VCaP (cell line): ENCODE results near the gene KRT6C.

ENCODE experiments used
- H3K27ac ChIP-seq: fragments of 450-650 bp; 2 replicates; pipeline ENCODE4 v1.5.1; 2017
- TF ChIP-seq, protein P1 (sequence below): fragments of 450-650 bp; conservative IDR thresholded peaks from 2 replicates; pipeline ENCODE4 v1.5.1; 2017; ENCODE audit warnings: mild to moderate bottlenecking, moderate library complexity

KRT6C gene

DNA sequence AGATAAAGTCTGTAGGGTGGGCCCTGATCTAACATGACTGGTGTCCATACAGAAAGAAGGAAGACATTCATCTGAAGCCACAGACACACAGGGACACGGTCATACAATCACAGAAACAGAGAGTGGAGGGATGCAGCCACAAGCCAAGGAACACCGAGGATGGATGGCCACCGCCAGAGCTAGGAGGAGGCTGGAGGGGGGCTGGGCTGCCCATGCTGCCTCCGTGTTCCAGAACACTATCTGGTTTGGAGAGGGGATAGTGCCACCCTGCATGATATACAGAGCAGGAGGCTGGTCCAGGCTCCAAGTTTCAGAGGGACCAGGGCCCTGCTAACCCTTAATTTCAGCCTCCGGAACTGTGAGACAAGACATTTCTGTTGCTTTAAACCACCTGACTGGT is 48.1 kb downstream of the KRT6C start:
- TF ChIP-seq, protein P1, sequence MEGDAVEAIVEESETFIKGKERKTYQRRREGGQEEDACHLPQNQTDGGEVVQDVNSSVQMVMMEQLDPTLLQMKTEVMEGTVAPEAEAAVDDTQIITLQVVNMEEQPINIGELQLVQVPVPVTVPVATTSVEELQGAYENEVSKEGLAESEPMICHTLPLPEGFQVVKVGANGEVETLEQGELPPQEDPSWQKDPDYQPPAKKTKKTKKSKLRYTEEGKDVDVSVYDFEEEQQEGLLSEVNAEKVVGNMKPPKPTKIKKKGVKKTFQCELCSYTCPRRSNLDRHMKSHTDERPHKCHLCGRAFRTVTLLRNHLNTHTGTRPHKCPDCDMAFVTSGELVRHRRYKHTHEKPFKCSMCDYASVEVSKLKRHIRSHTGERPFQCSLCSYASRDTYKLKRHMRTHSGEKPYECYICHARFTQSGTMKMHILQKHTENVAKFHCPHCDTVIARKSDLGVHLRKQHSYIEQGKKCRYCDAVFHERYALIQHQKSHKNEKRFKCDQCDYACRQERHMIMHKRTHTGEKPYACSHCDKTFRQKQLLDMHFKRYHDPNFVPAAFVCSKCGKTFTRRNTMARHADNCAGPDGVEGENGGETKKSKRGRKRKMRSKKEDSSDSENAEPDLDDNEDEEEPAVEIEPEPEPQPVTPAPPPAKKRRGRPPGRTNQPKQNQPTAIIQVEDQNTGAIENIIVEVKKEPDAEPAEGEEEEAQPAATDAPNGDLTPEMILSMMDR: no peak
- no peak overlapping the region for H3K27ac ChIP-seq

DNA sequence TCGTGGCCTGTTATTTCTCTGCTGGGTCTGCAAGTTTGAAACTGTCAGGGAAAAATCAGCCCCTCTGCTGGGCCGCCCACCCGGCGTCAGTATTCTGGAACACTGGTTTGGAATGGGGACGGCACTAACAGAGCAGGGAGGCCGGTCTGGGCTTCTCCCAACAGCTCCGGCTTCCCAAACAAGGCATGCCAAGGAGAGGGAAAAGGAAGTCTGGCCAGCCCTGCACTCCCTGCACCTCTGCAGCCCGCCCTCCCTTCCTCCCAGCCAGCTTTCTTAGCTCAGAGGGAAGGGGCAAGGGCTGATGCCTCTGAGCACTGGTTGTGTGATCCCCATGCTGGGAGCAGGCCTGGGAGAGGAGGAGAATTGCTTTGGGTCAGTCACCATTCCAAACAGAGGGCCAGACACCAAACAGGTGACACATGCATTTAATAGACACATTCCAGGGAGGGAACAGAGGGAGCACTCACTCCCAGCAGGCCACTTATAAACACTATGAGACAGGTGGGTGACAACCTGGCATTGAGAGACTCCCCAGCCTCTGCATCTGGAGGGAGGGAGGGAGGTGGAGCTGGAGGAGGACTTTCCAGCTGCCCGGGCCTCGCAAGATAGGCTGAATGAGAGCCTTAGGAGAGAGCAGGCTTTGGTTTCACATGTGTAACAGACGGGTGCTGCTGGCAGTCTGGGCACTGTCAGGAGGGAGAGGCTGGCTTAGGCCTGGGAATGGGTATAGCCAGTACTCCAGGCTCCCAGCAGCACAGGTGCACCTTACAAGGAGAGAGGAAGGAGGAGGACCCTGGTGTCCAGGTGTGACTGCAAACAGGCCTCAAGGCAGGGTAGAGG is 49.7 kb downstream of the KRT6C start:
- H3K27ac ChIP-seq: no peak overlapping the region
- TF ChIP-seq, protein P1: no peak

DNA sequence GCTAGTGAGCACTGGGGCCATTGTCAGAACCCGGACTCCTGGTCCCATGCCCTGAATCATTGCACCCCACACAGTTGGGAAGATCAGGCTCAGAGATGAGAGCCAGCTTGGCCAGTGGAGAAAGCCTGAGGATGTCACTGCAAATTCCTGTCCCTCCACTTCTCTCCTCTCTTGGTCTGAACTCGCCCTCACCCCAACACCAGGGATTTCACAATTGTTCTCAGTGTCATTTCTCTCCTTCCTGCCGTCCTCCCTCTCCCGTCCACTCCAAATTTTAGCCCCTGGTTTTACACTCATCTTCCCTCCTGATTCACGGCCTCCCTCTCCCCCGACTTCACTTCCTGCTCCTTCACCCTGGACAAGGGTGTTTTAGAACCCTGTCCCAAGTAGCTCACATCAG is 50.6 kb downstream of the KRT6C start:
- TF ChIP-seq, protein P1: no peak
- no peak overlapping the region for H3K27ac ChIP-seq

DNA sequence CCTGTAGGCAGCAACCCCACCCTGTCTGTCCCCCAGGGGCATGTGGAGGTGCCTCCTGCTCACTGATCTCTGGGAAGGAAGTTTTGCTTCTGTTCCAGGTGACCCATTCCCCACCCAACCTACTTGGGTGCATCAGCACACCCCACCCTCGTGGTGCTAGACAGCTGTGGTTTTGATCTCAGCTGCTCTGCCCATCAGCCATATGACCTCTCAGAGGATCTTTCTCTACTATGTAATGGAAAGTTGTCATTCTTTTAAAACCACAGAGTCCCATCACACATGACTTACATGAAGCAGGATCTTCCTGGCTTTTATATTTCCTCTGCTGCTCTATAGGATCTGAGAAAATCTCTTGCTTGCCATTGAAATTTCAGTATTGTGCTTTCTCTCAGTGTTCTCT is 53.9 kb downstream of the KRT6C start:
- no peak overlapping the region for H3K27ac ChIP-seq
- TF ChIP-seq, protein P1: no peak

DNA sequence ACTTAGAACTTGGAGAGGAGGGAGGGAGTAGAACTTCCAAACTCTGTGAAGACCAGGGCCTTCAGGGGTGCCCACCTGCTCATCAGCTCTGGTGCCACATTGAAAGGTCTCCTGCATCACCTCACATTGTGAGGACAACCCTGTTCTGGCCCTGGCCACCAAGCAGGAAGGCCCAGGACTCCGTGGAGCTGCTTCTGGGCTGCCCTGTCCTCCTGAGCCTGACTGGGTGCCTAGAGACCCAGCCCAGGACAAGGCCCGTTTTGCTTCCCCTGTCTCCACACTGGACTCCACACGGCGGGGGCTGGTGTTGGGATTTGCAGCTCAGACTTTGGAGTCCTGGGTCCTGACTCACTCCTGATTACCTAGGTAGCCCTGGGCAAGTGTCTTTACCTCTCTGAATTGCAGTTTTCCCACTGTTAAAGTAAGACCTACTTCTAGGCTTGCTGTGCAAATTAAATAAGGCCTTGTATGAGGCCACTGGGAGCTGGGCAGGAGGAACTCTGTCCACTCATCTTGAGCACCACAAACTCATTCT is 55.0 kb downstream of the KRT6C start:
- TF ChIP-seq, protein P1: no peak
- no peak overlapping the region for H3K27ac ChIP-seq
